NCI-H2196 treated with DMSO at 0.1 percent for 48 hours (cell line): ENCODE results near the gene ITFG1.

Source experiments
- DNase-seq: peaks from one replicate; lab custom pipeline; 2025; ENCODE audit not compliant: unreplicated experiment; lab: John Stamatoyannopoulos, UW

ITFG1 gene

DNA sequence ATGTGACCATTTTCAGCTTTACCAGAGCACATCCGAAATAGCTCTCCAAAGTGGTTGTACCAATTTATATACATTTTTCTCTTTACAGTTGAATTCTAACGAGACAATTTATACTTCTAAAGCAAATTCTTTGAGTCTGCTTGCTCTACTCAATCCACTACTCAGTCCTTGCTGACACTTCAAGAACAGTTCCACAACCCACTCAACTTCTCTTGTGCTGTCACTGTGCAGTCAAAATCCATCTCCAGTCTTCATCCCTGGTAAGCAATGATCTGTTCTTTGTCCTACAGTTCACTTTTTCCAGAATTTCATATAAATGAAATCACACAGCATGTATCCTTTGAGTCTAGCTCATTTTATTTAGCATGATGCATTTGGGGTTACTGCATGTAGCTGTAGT, 347.7 kb downstream of the ITFG1 start:
- DNase-seq, result no peak

- DNase-seq, result no peak
These were observed 349.9 kb downstream of the ITFG1 start for GRCh38 chr16:47110939-47111338.

GRCh38 chr16:47109361-47109760, 351.5 kb downstream of the ITFG1 start:
- DNase-seq, result no peak
